ENCODE results near the gene CLEC18C. TPM values are rescaled to one million over a fixed set of nuclear protein-coding genes. Genes with fewer than 3 reads are reported as not detected.
"Not testable (repeated sequence)": the region's sequence is repeated elsewhere in the genome, so short reads cannot be mapped to it uniquely, and the experiment has no call there.

Gene CLEC18C
- polyA plus RNA-seq, 12 donors = 0.28 to 1.1 (median 0.53) TPM; not detected in 4

- DNase-seq = no peak
These were observed 13.9 kb upstream of the CLEC18C start for GRCh38 chr16:70159355-70160348.

- DNase-seq = no peak
These were observed 13.2 kb upstream of the CLEC18C start for GRCh38 chr16:70160388-70160787.

- no peak for DNase-seq
These were observed 12.8 kb upstream of the CLEC18C start for GRCh38 chr16:70160821-70161220.

- DNase-seq = no peak
These were observed 12.2 kb upstream of the CLEC18C start for GRCh38 chr16:70161350-70161749.

- DNase-seq = no peak
These were observed 11.5 kb upstream of the CLEC18C start for GRCh38 chr16:70162041-70162451.

GRCh38 chr16:70163596-70163995, 10.0 kb upstream of the CLEC18C start:
- DNase-seq = no peak

- not testable (repeated sequence) for DNase-seq
These were observed 6.9 kb upstream of the CLEC18C start for GRCh38 chr16:70166688-70167087.

GRCh38 chr16:70173916-70174315, 329 bp downstream of the CLEC18C start:
- not testable (repeated sequence) for DNase-seq

- not testable (repeated sequence) for DNase-seq
These were observed 873 bp downstream of the CLEC18C start for GRCh38 chr16:70174387-70174932.

GRCh38 chr16:70187858-70188607, 14.4 kb downstream of the CLEC18C start:
- DNase-seq = not testable (repeated sequence)

GRCh38 chr16:70188608-70188915, 15.0 kb downstream of the CLEC18C start:
- DNase-seq = not testable (repeated sequence)

GRCh38 chr16:70190574-70190973, 17.0 kb downstream of the CLEC18C start:
- DNase-seq = not testable (repeated sequence)

GRCh38 chr16:70196683-70197300, 23.2 kb downstream of the CLEC18C start:
- DNase-seq = not testable (repeated sequence)

- DNase-seq = not testable (repeated sequence)
These were observed 24.0 kb downstream of the CLEC18C start for GRCh38 chr16:70197611-70198010.

GRCh38 chr16:70198230-70198629, 24.6 kb downstream of the CLEC18C start:
- not testable (repeated sequence) for DNase-seq

GRCh38 chr16:70198666-70199065, 25.1 kb downstream of the CLEC18C start:
- DNase-seq = not testable (repeated sequence)

- DNase-seq = not testable (repeated sequence)
These were observed 25.6 kb downstream of the CLEC18C start for GRCh38 chr16:70199170-70199569.

- DNase-seq = not testable (repeated sequence)
These were observed 26.5 kb downstream of the CLEC18C start for GRCh38 chr16:70200063-70200462.

- DNase-seq = not testable (repeated sequence)
These were observed 29.9 kb downstream of the CLEC18C start for GRCh38 chr16:70203508-70203907.

- not testable (repeated sequence) for DNase-seq
These were observed 30.4 kb downstream of the CLEC18C start for GRCh38 chr16:70204010-70204409.

- DNase-seq = not testable (repeated sequence)
These were observed 31.2 kb downstream of the CLEC18C start for GRCh38 chr16:70204668-70205405.
